Measurements from ENCODE around the gene DLG2.

DLG2 gene

GRCh38 chr11:84722583-84723108 is 904.5 kb downstream of the DLG2 start:
- H3K4me3 ChIP-seq (replicated peaks in 1 of 2; ENCODE audit: low read depth in 2 of 2, low read length in 2 of 2), result no peak overlapping the region
- no peak for TF ChIP-seq CTCF (IDR thresholded peaks at IDR 0.05; ENCODE audit: low read depth, low read length)
- DNase-seq (ENCODE audit: low read depth in 2 of 2), result no peak

GRCh38 chr11:84721561-84721961 is 905.6 kb downstream of the DLG2 start:
- TF ChIP-seq CTCF (IDR thresholded peaks at IDR 0.05; ENCODE audit: low read depth, low read length), result no peak
- no peak overlapping the region for H3K4me3 ChIP-seq (replicated peaks in 1 of 2; ENCODE audit: low read depth in 2 of 2, low read length in 2 of 2)
- DNase-seq (ENCODE audit: low read depth in 2 of 2), result no peak

- peak overlapping the region in 1 of 2 donors; percentile 28 for H3K4me3 ChIP-seq (replicated peaks in 1 of 2; ENCODE audit: low read depth in 2 of 2, low read length in 2 of 2)
- TF ChIP-seq CTCF (IDR thresholded peaks at IDR 0.05; ENCODE audit: low read depth, low read length), result no peak
- DNase-seq (ENCODE audit: low read depth in 2 of 2), result peak in 1 of 2 donors; percentile 3
These were observed 906.3 kb downstream of the DLG2 start for GRCh38 chr11:84720706-84721402.

DNA sequence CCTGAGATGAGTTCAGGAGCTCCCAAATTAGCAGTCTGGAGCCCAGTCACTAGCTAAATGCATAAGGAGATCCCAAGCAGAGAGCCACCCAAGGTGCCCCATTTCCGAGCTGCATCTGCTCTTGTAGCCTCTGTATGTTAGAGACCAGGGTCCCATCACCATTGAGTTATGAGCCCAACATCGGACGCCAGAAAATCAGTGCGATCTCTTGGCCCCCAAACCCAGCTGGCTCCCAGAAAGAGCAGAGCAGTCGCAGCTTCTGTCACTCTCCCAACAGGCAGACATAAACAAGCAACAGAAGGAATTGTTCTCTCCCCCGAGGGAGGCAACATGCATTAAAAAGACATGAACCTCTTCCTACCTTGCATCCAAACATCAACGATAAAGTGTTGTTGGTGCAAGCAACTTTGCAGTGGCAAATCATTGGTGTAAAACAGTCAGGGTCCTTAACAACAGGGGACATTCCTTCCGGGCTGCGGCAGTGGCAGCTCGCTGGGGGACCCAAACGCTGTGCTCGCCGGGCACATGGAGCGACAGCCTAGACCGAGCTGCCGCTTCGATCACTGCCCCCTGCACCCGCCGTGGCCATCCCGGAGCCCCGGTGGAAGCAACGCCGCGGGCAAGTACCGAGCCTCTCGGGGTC is 907.1 kb downstream of the DLG2 start:
- TF ChIP-seq CTCF (IDR thresholded peaks at IDR 0.05; ENCODE audit: low read depth, low read length), result no peak
- peak overlapping the region in 1 of 2 donors; percentile 28 for H3K4me3 ChIP-seq (replicated peaks in 1 of 2; ENCODE audit: low read depth in 2 of 2, low read length in 2 of 2)
- DNase-seq (ENCODE audit: low read depth in 2 of 2), result no peak

DNA sequence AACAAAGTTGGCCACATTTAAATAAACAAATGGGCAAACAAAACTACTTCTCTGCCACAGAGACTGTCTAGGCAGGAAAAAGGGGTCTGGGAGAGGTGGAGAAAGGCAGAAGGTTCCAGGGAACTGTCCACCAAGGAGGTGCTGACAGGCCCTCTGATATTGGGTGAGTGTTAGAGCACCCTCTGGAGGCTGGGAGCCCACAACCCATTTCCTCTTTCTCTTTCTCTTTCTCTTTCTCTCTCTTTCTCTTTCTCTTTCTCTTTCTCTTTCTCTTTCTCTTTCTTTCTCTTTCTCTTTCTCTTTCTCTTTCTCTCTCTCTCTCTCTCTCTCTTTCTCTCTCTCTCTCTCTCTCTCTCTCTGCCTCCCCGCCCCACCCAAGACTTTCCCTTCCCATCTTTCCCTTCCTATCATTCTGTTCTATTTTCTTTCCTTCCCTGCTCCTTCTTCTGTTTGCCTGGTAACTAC is 912.8 kb downstream of the DLG2 start:
- no peak overlapping the region for H3K4me3 ChIP-seq (replicated peaks in 1 of 2; ENCODE audit: low read depth in 2 of 2, low read length in 2 of 2)
- DNase-seq (ENCODE audit: low read depth in 2 of 2), result peak; percentile 5 to 35
- peak; percentile 33 for TF ChIP-seq CTCF (IDR thresholded peaks at IDR 0.05; ENCODE audit: low read depth, low read length)

- no peak overlapping the region for H3K4me3 ChIP-seq (replicated peaks in 1 of 2; ENCODE audit: low read depth in 2 of 2, low read length in 2 of 2)
- TF ChIP-seq CTCF (IDR thresholded peaks at IDR 0.05; ENCODE audit: low read depth, low read length), result no peak
- no peak for DNase-seq (ENCODE audit: low read depth in 2 of 2)
These were observed 935.3 kb downstream of the DLG2 start for GRCh38 chr11:84691830-84692229.
